HG03442 (cell line): ENCODE measurements around the gene GPR45.
"Not testable (repeated sequence)": the region's sequence is repeated elsewhere in the genome, so short reads cannot be mapped to it uniquely, and the experiment has no call there.

ENCODE experiments used
- ATAC-seq: cut with Tn5 transposase; IDR thresholded peaks from one replicate; pipeline ENCODE4 v1.9.1; 2021; ENCODE audit warnings: mild to moderate bottlenecking, moderate library complexity; ENCODE audit not compliant: unreplicated experiment

The GPR45 gene, protein sequence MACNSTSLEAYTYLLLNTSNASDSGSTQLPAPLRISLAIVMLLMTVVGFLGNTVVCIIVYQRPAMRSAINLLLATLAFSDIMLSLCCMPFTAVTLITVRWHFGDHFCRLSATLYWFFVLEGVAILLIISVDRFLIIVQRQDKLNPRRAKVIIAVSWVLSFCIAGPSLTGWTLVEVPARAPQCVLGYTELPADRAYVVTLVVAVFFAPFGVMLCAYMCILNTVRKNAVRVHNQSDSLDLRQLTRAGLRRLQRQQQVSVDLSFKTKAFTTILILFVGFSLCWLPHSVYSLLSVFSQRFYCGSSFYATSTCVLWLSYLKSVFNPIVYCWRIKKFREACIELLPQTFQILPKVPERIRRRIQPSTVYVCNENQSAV

GRCh38 chr2:105241443-105241842 is at the start of gene GPR45:
TSS of gene GPR45 (plus strand) at chr2:105241743. CDS start at chr2:105241859, 116 bp downstream.
- no peak for ATAC-seq

DNA sequence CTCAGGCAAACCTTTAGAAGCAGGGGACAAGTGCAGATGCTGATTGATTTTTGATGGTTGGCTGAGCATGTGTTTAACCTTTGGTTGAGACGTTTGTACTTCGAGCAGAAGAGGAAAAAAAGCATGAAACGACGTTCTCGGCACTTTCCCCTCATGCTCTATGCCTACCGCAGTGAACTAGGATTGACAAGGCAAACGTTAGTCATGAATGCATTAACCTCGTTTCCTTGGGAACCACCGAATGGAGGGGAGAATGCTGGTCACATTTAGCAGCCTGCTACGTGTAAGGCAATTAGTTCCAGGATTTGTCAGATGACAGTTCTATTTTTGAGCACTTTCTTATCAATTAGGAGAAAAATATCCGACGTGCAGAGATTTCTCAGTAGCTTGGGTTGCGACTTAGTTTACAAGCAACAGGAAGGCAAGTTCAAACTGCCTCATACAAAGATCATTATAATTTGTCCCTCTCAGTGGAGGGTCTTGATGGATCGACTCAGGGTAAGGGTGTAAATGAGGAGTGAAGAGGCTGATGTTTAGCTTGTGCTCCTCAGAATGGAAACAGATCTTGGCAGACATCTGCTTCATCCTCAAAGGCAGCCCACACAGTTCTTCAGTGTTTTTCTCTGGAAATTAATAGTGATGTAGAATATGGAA is 47.4 kb upstream of the GPR45 start:
- ATAC-seq: no peak

DNA sequence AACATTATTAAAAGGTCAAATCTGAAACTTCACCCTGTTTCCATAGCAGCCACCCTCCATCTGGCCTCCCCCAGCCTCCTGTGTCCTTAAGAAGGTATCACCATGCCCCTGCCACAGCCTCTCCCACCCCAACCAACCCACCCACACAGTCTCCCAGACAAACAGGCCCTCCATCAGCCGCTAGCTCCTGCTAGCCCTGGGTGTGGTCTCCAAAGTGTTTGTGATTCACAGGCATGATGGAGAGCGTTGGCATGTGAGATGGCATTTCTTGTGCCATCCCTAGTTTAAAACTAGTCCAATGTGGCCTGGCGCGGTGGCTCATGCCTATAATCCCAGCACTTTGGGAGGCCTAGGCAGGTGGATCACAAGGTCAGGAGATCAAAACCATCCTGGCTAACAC is 44.9 kb upstream of the GPR45 start:
- no peak for ATAC-seq

DNA sequence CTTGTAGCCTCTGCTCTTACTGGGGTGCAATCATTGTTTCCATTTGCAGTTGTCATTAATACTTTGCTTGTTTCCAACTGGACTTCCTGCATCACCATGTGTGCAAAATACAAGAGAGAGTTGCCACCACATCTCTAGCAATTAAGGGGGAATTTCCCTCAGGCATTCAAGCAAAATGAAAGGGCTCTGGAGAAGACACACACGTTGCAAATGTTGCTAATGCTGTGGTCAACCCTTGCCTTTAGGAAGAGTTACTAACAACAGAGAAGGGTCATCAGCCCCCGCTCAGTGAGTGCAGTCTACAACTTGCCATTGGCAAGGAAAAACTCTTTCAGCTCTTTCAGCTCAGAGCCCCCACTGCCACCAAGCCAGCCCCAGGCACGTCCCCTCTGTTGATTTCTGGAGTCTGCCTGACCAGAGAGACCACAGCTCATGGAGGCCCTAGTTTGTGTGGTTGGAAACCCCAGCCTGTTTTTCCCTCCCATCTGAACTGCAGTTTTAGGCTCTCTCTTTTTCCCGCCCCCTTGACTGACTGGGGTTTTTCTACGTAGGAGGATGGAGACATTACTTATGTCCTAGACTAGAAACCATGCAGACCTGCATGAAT is 25.9 kb upstream of the GPR45 start:
- no peak for ATAC-seq

DNA sequence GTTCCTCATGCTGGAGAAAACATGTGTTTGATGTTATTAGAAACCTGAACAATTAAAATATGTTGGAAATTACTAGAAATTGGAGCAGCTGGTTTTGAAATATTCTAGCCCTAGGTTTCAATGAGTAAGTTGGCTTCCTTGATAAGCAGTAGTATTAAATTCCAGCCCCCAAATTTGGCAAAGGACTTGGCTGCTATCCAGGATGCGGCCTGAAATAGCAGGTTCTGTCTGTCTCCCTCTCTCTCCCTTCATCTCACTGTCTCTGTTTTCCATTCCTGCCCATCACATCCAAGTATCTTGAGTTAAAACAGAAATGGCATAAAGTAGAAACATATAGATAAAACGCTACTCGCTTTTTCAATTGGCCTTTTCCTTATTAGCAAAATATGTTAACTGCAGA is 20.9 kb upstream of the GPR45 start:
- no peak for ATAC-seq

- no peak for ATAC-seq
Observed at GRCh38 chr2:105224444-105224843, 17.1 kb upstream of the GPR45 start.

- no peak for ATAC-seq
Observed at GRCh38 chr2:105231232-105231619, 10.3 kb upstream of the GPR45 start.

GRCh38 chr2:105235388-105236059 is 6.0 kb upstream of the GPR45 start:
- ATAC-seq: peak; percentile 64

GRCh38 chr2:105236060-105236424 is 5.5 kb upstream of the GPR45 start:
- ATAC-seq: no peak

DNA sequence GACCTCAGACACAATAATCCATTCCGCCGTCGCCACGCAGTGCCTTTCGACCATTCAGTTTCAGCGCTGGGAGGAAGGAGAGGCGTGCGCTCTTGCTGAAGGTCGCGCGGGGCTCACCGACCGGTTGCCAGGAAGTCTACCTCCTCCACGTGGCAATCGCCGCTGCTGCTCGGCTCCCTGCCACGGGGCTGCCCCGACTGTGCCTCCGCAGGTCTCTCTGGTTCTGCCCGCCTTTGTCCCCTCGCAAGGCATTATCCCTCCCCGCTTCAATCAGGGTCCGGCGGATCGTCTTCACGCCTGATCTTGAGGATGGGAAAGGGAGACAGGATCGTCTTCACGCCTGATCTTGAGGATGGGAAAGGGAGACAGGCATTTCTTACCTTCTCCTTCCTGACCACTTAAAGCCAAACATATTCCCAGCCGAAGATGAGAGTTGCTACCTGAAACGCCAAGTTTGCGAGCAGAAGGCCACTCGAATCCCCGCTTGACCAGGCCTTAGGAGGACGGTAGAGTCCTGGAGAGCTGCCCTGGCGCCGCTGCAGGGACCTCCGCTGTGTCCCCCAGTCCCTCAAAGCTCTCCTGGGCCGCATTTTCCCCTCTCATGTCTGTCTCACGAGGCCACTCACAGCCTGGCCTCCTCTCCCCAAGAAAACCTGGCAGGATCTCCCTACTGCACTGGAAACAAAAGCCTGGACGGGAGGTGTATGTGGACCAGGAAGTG is 4.3 kb upstream of the GPR45 start:
- no peak for ATAC-seq

DNA sequence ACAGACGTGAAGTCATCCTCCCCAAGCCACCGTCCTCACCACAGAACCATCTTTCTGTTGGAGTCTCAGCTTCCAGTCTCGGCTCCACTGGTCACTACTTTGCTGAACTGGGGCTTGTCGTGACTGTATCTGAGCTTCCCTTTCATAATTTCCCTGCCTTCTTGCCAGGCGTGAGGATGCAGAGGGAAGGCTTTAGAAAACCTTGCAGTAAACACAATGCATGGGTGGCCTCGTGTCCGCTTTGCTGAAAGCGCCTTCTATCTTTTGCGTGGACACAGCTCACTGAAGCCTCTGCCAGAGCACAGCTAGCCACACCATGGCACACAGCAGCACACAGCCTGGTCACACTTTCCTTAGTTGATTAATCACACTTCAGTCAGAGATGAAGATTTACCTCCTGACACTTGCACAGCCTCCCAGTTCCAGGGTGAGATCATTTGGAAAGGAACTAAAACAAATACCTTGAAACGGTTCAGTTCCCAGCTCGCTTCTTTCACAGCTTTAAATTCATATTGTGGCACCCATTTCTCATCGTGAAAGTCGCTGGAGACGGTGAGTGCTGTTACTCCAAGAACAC is 2.8 kb upstream of the GPR45 start:
- ATAC-seq: no peak

DNA sequence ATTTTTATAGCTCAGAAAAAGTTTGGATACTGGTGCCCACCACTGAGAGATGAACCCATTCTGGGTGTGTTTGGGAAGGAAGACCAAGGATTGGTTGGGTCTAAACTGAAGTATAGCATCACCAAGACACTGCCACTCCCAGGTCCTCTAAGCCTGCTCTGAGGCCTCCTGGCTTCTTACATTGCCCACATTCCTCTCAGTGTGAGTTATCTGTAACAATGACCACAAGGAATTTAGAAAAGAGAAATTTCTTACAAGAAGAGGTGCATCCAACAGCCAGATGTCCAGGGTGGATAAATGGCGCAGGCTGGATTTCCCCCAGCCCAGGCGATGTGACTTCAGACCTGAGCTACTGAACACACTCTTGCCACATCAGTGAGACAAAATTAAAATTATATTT is 1.6 kb upstream of the GPR45 start:
- ATAC-seq: no peak

- no peak for ATAC-seq
Observed at GRCh38 chr2:105242286-105242993, 897 bp downstream of the GPR45 start.

DNA sequence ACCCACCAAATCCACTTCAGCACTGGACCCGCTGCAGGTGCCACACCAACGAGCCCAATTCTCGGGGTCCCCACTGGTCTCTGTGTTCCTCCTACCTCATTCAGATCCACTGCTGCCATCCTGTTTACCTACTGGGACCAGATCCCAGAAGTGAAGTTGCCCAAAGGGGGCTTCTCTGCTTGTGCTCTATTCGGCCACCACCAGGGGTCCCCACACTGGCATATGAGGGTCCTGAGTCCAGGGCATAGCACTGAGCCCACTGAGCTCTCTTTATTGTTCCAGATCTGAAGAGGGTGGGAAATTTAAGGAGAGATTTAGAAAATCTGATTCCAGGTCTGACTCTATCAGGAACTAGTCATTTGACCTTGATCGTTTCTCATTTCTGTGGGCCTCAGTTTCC is 2.4 kb downstream of the GPR45 start:
- ATAC-seq: no peak

GRCh38 chr2:105244451-105244850 is 2.9 kb downstream of the GPR45 start:
- no peak for ATAC-seq

DNA sequence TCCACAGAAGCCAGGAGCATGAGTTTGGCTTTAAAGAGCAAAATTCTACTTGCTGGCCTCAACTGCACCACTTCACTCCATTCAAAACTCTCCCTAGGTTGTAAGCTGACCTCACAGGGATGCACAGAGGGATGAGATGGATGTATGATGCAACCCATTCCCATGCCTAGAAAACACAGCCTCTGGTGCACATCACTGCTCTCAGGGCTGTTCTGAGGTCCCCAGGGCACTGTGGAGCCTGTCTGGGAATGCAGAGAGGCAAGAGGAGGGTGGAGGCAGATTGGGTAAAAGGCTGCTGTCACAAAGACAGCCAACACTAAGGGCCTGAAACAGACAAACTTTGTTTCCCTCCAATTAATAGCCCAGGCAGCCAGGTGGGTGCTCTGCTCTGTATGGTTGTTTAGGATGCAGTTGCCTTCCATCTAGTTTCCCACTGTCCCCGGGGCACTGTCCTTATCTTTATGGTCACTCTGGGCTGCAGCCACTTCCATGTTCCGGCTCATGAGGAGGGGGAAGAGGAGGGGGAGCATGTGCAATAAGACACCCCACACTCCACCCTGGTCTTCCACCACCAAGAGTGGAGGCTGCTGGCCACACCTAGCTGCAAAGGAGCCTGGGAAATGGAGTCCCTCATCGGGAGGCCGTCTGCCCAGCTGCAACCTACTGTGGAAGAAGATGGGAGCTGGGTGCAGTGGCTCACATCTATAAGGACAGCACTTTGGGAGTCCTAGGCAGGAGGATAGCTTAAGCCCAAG is 7.0 kb downstream of the GPR45 start:
- ATAC-seq: no peak

GRCh38 chr2:105249181-105249580 is 7.6 kb downstream of the GPR45 start:
- no peak for ATAC-seq

GRCh38 chr2:105249891-105250290 is 8.3 kb downstream of the GPR45 start:
- ATAC-seq: no peak

- ATAC-seq: not testable (repeated sequence)
Observed at GRCh38 chr2:105251016-105251648, 9.6 kb downstream of the GPR45 start.
